Karpas-422 (cell line): ENCODE results near the gene VWA8. TPM values are rescaled to one million over a fixed set of nuclear protein-coding genes. Genes with fewer than 3 reads are reported as not detected.
"Not testable (repeated sequence)": the region's sequence is repeated elsewhere in the genome, so short reads cannot be mapped to it uniquely, and the experiment has no call there.

Source experiments
- DNase-seq: peaks from one replicate; pipeline ENCODE4 v3.0.0-alpha.2; 2015
- H2AFZ ChIP-seq: fragments of 200-600 bp; sonication (generic); 2 replicates; pipeline ENCODE4 v1.6.1; 2014; ENCODE audit warnings: antibody characterized with exemption, low read length, mixed read lengths
- H3K27ac ChIP-seq: fragments of 200-600 bp; sonication (generic); 2 replicates; pipeline ENCODE4 v1.5.1; 2014; ENCODE audit warnings: mild to moderate bottlenecking, low read length, moderate library complexity
- H3K27me3 ChIP-seq: fragments of 200-600 bp; sonication (generic); 2 replicates; pipeline ENCODE4 v1.6.1; 2014; ENCODE audit warnings: low read length, mixed read lengths
- H3K36me3 ChIP-seq: fragments of 200-600 bp; sonication (generic); 2 replicates; pipeline ENCODE4 v1.6.1; 2014; ENCODE audit warnings: low read length, mixed read lengths; ENCODE audit not compliant: insufficient read depth
- H3K4me1 ChIP-seq: fragments of 200-600 bp; sonication (generic); 2 replicates; pipeline ENCODE4 v1.6.1; 2014; ENCODE audit warnings: mild to moderate bottlenecking, low read length, mixed read lengths
- H3K4me2 ChIP-seq: fragments of 200-600 bp; sonication (generic); 2 replicates; pipeline ENCODE4 v1.6.1; 2014; ENCODE audit warnings: low read length, low read depth, mild to moderate bottlenecking; ENCODE audit not compliant: poor library complexity, severe bottlenecking
- H3K4me3 ChIP-seq: fragments of 200-600 bp; sonication (generic); 2 replicates; pipeline ENCODE4 v1.5.1; 2014; ENCODE audit warnings: mild to moderate bottlenecking, antibody characterized with exemption, low read length, mixed read lengths
- H3K79me2 ChIP-seq: fragments of 200-600 bp; sonication (generic); 2 replicates; pipeline ENCODE4 v1.6.1; 2014; ENCODE audit warnings: mild to moderate bottlenecking, low read length, mixed read lengths
- H3K9ac ChIP-seq: fragments of 200-600 bp; sonication (generic); 2 replicates; pipeline ENCODE4 v1.6.0; 2014; ENCODE audit warnings: low read length
- H3K9me2 ChIP-seq: fragments of 200-600 bp; sonication (generic), shearing (Covaris generic); replicated peaks from 2 replicates; pipeline ENCODE4 v1.6.0; 2014; ENCODE audit warnings: mild to moderate bottlenecking, low read length, moderate library complexity; ENCODE audit not compliant: insufficient read depth
- H3K9me3 ChIP-seq: fragments of 300-700, 200-600 bp; sonication (generic); 2 replicates; pipeline ENCODE4 v1.6.1; 2014; ENCODE audit warnings: low read length, mixed read lengths
- H4K20me1 ChIP-seq: fragments of 200-600 bp; sonication (generic); 2 replicates; pipeline ENCODE4 v1.6.1; 2014; ENCODE audit warnings: mild to moderate bottlenecking, antibody characterized with exemption, low read length, low read depth; ENCODE audit not compliant: insufficient read depth
- total RNA-seq: library from RNA; depleted of rRNA; stranded (reverse); fragments of >200 nt; shearing (Covaris generic); gene quantifications from 2 replicates; pipeline ENCODE4 v1.2.3, GENCODE V29; 2014; ENCODE audit warnings: low replicate concordance

VWA8 gene
- total RNA-seq, 1 experiment from 2014 or later, result 35.7 TPM

DNA sequence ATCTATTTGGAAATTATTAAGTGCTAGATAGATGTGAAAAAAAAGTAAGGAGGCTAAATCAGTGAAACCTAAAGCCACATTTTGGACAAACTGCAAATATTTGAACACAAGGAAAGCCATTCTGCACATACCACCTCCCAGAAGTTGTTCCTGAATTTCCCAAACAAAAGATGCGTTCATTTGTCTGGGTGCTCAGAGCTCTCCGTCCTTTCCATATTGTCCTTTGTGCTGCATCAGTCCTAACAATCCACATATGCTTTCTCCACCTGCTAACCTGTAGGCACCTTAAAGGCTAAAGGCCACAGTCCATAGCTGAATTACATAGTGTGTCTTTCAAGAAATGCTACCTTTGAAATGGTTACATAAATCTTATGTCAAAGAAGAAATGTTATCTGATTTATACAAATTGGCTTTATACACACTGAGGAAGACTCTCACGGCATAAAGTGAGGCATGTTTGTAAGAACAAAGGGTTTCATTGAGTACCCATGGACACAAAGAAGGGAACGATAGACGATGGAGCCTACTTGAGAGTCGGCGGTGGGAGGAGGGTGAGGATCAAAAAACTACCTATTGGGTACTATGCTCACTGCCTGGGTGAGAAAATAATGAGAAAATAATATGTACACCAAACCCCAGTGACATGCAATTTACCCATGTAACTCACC lies 321.5 kb downstream of the VWA8 start:
- H3K79me2 ChIP-seq, result no peaks in the 10 kb centered on the region
- no peak overlapping the region for H3K9ac ChIP-seq
- no peak overlapping the region for H3K27ac ChIP-seq
- H3K36me3 ChIP-seq, result no peaks in the 10 kb centered on the region
- H3K4me2 ChIP-seq, result no peak overlapping the region
- H3K4me1 ChIP-seq, result peaks cover 20% of the 10 kb centered on the region
- no peaks in the 10 kb centered on the region for H4K20me1 ChIP-seq
- no peak for DNase-seq
- no peaks in the 10 kb centered on the region for H3K27me3 ChIP-seq
- H3K9me2 ChIP-seq, result no peaks in the 10 kb centered on the region
- no peak overlapping the region for H3K4me3 ChIP-seq
- H3K9me3 ChIP-seq, result no peaks in the 10 kb centered on the region
- no peak overlapping the region for H2AFZ ChIP-seq

DNA sequence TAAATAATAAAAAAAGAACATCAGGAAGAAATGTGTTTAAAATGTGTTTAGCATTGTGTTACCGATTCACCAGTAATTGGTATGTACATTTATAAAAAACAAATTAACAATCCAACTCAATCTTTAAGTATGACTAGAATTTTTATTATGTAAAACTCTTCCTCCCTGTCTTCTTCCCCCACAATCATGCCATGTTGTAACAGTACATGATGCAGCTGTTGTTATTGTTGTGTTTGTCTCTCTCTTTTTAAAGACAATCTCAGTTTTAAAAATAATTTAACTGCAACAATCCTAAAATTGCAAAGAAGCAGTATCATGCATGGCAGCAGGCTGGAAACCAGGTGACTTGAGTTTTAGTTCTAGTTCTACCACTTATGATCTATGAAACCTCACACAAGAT lies 323.3 kb downstream of the VWA8 start:
- Histone ChIP-seq H3K9me3 (no peaks in the 10 kb centered on the region), H3K36me3 (no peaks in the 10 kb centered on the region), H3K27ac (no peak overlapping the region), H2AFZ (no peak overlapping the region), H3K9ac (no peak overlapping the region), H3K4me1 (peaks cover 3% of the 10 kb centered on the region; the same call in 1 of the 2 replicates), H3K4me3 (no peak overlapping the region), H3K4me2 (no peak overlapping the region), H3K79me2 (no peaks in the 10 kb centered on the region), H3K9me2 (no peaks in the 10 kb centered on the region), H3K27me3 (no peaks in the 10 kb centered on the region), H4K20me1 (no peaks in the 10 kb centered on the region)
- no peak for DNase-seq

DNA sequence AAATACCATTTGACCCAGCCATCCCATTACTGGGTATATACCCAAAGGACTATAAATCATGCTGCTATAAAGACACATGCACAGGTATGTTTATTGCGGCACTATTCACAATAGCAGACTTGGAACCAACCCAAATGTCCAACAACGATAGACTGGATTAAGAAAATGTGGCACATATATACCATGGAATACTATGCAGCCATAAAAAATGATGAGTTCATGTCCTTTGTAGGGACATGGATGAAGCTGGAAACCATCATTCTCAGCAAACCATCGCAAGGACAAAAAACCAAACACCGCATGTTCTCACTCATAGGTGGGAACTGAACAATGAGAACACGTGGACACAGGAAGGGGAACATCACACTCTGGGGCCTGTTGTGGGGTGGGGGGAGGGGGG lies 323.9 kb downstream of the VWA8 start:
- not testable (repeated sequence) for H3K36me3 ChIP-seq, H3K27me3 ChIP-seq, H2AFZ ChIP-seq, H3K4me2 ChIP-seq, H4K20me1 ChIP-seq, H3K27ac ChIP-seq, H3K9ac ChIP-seq, DNase-seq, H3K4me1 ChIP-seq, H3K79me2 ChIP-seq, H3K9me3 ChIP-seq, H3K4me3 ChIP-seq, H3K9me2 ChIP-seq

DNA sequence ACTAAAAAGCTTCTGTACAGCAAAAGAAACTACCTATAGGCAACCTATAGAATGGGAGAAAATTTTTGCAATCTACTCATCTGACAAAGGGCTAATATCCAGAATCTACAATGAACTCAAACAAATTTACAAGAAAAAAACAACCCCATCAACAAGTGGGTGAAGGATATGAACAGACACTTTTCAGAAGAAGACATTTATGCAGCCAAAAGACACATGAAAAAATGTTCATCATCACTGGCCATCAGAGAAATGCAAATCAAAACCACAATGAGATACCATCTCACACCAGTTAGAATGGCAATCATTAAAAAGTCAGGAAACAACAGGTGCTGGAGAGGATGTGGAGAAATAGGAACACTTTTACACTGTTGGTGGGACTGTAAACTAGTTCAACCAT lies 324.3 kb downstream of the VWA8 start:
- H3K9me2 ChIP-seq, H3K9ac ChIP-seq, H3K4me3 ChIP-seq, H3K27ac ChIP-seq, H3K36me3 ChIP-seq, H3K4me1 ChIP-seq, H3K27me3 ChIP-seq, H4K20me1 ChIP-seq, H3K79me2 ChIP-seq, H3K9me3 ChIP-seq, H3K4me2 ChIP-seq, DNase-seq, H2AFZ ChIP-seq: not testable (repeated sequence)

DNA sequence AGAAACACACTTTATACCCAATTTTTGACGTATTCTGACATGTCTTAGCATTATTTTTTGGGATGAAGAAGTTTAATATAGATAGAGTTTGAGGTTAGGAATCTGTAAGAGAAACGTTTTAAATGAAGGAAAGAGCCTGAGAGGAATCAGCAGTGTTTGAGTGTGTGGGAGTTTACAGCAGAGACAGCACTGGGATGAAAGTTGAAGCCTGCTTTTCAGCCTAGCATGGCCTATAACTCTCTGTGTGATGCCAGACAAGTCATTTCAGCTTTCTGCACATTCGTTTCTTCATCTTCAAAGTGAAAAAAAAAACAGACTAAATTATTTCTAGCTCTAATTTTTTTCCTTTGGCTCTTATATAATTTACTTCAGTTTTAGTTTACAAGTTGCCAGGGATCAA lies 326.5 kb downstream of the VWA8 start:
- no peaks in the 10 kb centered on the region for H3K9me2 ChIP-seq
- H3K27me3 ChIP-seq, result no peaks in the 10 kb centered on the region
- H3K9me3 ChIP-seq, result no peaks in the 10 kb centered on the region
- no peak overlapping the region for H3K9ac ChIP-seq
- no peak overlapping the region for H3K4me2 ChIP-seq
- H3K4me1 ChIP-seq, result no peaks in the 10 kb centered on the region
- no peaks in the 10 kb centered on the region for H4K20me1 ChIP-seq
- no peak for DNase-seq
- no peaks in the 10 kb centered on the region for H3K36me3 ChIP-seq
- no peak overlapping the region for H3K4me3 ChIP-seq
- no peak overlapping the region for H2AFZ ChIP-seq
- no peak overlapping the region for H3K27ac ChIP-seq
- H3K79me2 ChIP-seq, result no peaks in the 10 kb centered on the region

DNA sequence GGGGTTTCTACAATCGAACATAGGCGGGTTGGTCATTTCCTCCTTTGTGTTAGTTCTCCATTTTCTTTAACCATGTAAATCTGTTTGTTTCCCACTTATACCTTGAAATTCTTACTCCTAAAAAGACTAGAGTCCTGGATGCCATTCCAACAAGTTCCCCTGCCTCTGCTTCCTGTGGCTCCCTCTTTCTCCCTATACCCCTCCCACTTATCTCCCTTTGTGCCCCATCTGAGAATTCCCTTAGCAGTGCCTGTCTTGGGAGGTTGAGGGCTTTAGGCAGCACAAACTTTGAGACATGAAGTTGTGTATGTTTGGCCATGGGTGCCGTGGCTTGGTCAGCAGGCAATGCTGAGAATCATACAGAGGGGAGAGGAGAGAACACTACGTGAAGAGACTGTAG lies 327.1 kb downstream of the VWA8 start:
- Histone ChIP-seq H3K9ac (no peak overlapping the region), H3K9me3 (no peaks in the 10 kb centered on the region)

DNA sequence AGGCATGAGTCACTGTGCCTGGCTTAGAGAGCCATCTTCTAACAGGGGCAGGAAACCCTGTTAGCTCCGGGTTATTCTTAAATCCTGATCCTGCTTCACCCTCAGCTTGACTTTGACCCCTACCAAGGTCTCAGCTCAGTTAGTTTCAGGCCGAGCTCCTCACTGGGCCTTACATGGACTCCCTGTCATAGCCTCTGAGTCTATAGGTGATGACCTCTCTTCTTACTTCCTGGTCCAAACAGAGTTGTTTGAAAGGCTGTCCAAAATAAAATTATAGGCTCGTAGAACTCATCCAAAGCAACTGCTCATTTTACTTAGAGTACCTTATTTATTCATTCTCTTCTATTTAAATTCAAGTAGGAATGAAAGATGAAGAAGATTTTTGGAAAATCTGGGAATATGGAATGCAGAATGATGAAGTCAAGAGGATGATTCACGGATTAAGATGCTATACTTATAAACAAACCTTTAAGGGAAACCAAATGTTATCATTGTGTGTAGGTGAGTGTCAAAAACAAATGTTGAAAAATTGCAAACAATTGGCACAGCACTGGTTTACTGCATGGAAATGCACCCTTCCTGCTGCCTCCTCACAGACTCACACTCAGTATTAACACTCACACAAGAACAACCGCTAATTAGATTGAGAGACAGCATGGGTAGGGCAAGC lies 329.5 kb downstream of the VWA8 start:
- Histone ChIP-seq H3K27ac (no peak overlapping the region), H3K9ac (no peak overlapping the region), H3K79me2 (no peaks in the 10 kb centered on the region)

More for the DNA sequence above, 327.1 kb downstream of the VWA8 start:
- Histone ChIP-seq H3K36me3 (no peaks in the 10 kb centered on the region), H3K4me1 (no peaks in the 10 kb centered on the region), H3K9me2 (no peaks in the 10 kb centered on the region), H3K4me2 (no peak overlapping the region), H3K27me3 (no peaks in the 10 kb centered on the region), H2AFZ (no peak overlapping the region), H3K79me2 (no peaks in the 10 kb centered on the region), H3K27ac (no peak overlapping the region), H4K20me1 (no peaks in the 10 kb centered on the region), H3K4me3 (no peak overlapping the region)
- no peak for DNase-seq

DNA sequence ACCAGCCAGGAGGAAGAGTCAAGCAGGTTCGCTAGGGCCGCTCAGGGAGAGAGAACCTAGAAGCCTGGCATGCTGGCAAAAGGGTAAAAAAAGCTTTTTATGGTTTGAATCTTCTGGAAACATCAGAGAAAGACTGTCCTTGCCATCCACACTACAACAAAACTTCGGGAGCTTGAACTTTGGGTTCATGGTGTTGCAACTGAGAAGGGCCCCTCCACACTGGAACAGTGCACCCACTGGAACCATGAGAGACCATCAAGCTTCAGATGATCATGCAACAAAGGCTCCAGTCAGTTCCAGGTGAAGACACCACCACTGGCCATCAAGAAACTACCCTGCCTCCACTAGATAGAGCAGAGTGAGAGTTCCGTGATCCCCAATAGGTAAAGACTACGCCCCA lies 333.5 kb downstream of the VWA8 start:
- no peaks in the 10 kb centered on the region for H3K9me2 ChIP-seq
- H3K36me3 ChIP-seq, result no peaks in the 10 kb centered on the region
- no peaks in the 10 kb centered on the region for H4K20me1 ChIP-seq
- no peak overlapping the region for H3K4me3 ChIP-seq
- peaks cover 5% of the 10 kb centered on the region; the same call in 1 of the 2 replicates for H3K4me1 ChIP-seq
- H2AFZ ChIP-seq, result no peak overlapping the region
- H3K4me2 ChIP-seq, result no peak overlapping the region
- H3K9me3 ChIP-seq, result no peaks in the 10 kb centered on the region
- H3K27ac ChIP-seq, result no peak overlapping the region
- H3K9ac ChIP-seq, result no peak overlapping the region
- no peak for DNase-seq
- no peaks in the 10 kb centered on the region for H3K79me2 ChIP-seq
- no peaks in the 10 kb centered on the region for H3K27me3 ChIP-seq

More for the DNA sequence above, 329.5 kb downstream of the VWA8 start:
- Histone ChIP-seq H3K4me1 (no peaks in the 10 kb centered on the region), H3K9me3 (no peaks in the 10 kb centered on the region), H3K9me2 (no peaks in the 10 kb centered on the region), H3K4me2 (no peak overlapping the region), H3K4me3 (no peak overlapping the region), H3K36me3 (no peaks in the 10 kb centered on the region), H4K20me1 (no peaks in the 10 kb centered on the region), H2AFZ (no peak overlapping the region), H3K27me3 (no peaks in the 10 kb centered on the region)
- DNase-seq, result no peak
